Sigmoid colon (tissue), 4 donors: ENCODE data around the gene NHERF1.

ENCODE experiments used
- POLR2AphosphoS5 ChIP-seq, 4 donors: sonication (generic); formaldehyde crosslinking; IDR thresholded peaks; one replicate each; pipeline ENCODE4 v1.6.1; 2017; ENCODE audit warnings: antibody characterized with exemption in 4 of 4
- TF ChIP-seq, protein P1 (sequence below), 4 experiments: fragments of 450-650 bp in 3 of 4; fragments of 200-600 bp in 1 of 4; IDR thresholded peaks; one replicate each; pipeline ENCODE4 v1.5.1; 2016 to 2019; ENCODE audit warnings: antibody characterized with exemption in 4 of 4, mild to moderate bottlenecking in 3 of 4, moderate library complexity in 2 of 4

DNA sequence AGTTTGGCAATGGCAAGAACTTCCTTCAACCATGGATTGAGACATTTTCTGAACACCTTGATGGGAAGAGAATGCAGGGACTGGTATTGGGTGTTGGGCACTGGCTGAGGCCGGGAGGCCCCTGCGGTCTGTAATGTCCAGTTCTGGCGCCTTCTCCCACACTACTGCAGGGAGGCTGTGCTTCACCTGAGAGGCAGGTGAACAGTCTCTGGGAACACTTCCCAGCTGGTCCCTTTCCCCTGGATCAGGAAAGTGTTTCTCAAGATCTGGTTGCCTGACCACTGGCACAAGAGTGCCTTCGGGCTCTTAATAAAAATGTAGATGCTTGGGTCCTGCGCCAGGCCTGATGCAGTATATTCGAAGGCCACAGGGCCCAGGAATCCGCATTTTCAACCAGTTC is 56.3 kb downstream of the NHERF1 start:
- no peak for TF ChIP-seq POLR2AphosphoS5 (IDR thresholded peaks at IDR 0.05)
- TF ChIP-seq, protein P1, sequence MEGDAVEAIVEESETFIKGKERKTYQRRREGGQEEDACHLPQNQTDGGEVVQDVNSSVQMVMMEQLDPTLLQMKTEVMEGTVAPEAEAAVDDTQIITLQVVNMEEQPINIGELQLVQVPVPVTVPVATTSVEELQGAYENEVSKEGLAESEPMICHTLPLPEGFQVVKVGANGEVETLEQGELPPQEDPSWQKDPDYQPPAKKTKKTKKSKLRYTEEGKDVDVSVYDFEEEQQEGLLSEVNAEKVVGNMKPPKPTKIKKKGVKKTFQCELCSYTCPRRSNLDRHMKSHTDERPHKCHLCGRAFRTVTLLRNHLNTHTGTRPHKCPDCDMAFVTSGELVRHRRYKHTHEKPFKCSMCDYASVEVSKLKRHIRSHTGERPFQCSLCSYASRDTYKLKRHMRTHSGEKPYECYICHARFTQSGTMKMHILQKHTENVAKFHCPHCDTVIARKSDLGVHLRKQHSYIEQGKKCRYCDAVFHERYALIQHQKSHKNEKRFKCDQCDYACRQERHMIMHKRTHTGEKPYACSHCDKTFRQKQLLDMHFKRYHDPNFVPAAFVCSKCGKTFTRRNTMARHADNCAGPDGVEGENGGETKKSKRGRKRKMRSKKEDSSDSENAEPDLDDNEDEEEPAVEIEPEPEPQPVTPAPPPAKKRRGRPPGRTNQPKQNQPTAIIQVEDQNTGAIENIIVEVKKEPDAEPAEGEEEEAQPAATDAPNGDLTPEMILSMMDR (IDR thresholded peaks at IDR 0.05): no peak
